Mesenchymal stem cell (in vitro differentiated cells and primary cell): ENCODE data around the gene TRAK2.

Source experiments
- DNase-seq: peaks from one replicate; pipeline ENCODE4 v3.0.0-alpha.2; 2013
- H2AFZ ChIP-seq: one replicate; pipeline ENCODE4 v1.6.1; 2013; ENCODE audit warnings: low read depth, mild to moderate bottlenecking, control low read depth, inconsistent platforms, low read length, moderate library complexity
- H2AK5ac ChIP-seq: 2 replicates; pipeline ENCODE4 v1.6.1; 2013; ENCODE audit warnings: low read length, moderate library complexity, mild to moderate bottlenecking, inconsistent platforms; ENCODE audit not compliant: severe bottlenecking
- H2BK120ac ChIP-seq: one replicate; pipeline ENCODE4 v1.6.1; 2013; ENCODE audit warnings: low read depth, mild to moderate bottlenecking, inconsistent platforms, low read length, moderate library complexity
- H2BK12ac ChIP-seq, 2 experiments: one replicate each; pipeline ENCODE4 v1.6.1; 2013; ENCODE audit warnings: inconsistent platforms in 2 of 2, low read length in 2 of 2, mild to moderate bottlenecking in 2 of 2, moderate library complexity in 2 of 2, control low read depth in 1 of 2
- H2BK15ac ChIP-seq: one replicate; pipeline ENCODE4 v1.6.1; 2013; ENCODE audit warnings: mild to moderate bottlenecking, low read depth, inconsistent platforms; ENCODE audit not compliant: poor library complexity, severe bottlenecking
- H2BK5ac ChIP-seq: 2 replicates; pipeline ENCODE4 v1.6.1; 2013; ENCODE audit warnings: low read depth, mild to moderate bottlenecking, low read length, control low read depth, inconsistent platforms; ENCODE audit not compliant: poor library complexity, severe bottlenecking
- H3K14ac ChIP-seq, 2 experiments: one replicate each; pipeline ENCODE4 v1.6.1; 2013; ENCODE audit warnings: inconsistent platforms in 2 of 2, low read length in 2 of 2, control low read depth in 1 of 2, mild to moderate bottlenecking in 1 of 2, moderate library complexity in 1 of 2
- H3K18ac ChIP-seq, 2 experiments: one replicate each; pipeline ENCODE4 v1.6.1; 2013; ENCODE audit warnings: inconsistent platforms in 2 of 2, low read length in 2 of 2, control low read depth in 1 of 2, low read depth in 1 of 2, mild to moderate bottlenecking in 1 of 2
- H3K23ac ChIP-seq, 2 experiments: one replicate each; pipeline ENCODE4 v1.6.1; 2013; ENCODE audit warnings: inconsistent platforms in 2 of 2, low read length in 2 of 2, mild to moderate bottlenecking in 2 of 2, moderate library complexity in 2 of 2, control low read depth in 1 of 2
- H3K27ac ChIP-seq: 2 replicates; pipeline ENCODE4 v1.5.1; 2013; ENCODE audit warnings: mild to moderate bottlenecking, moderate library complexity, low read length, control low read depth, inconsistent platforms; ENCODE audit not compliant: poor library complexity, severe bottlenecking
- H3K27me3 ChIP-seq, 2 experiments: 2 replicates each; pipeline versions ENCODE4 v1.6.1 to v1.7.0; 2013; ENCODE audit warnings: low read length in 2 of 2, mild to moderate bottlenecking in 2 of 2, moderate library complexity in 2 of 2, control low read depth in 1 of 2, inconsistent platforms in 1 of 2; ENCODE audit not compliant: control insufficient read depth in 1 of 2, insufficient read depth in 1 of 2
- H3K36me3 ChIP-seq, 2 experiments: 2 replicates each; pipeline versions ENCODE4 v1.6.1 to v1.7.0; 2013; ENCODE audit warnings: low read length in 2 of 2, control low read depth in 1 of 2, inconsistent platforms in 1 of 2, low read depth in 1 of 2, mild to moderate bottlenecking in 1 of 2; ENCODE audit not compliant: insufficient read depth in 2 of 2, control insufficient read depth in 1 of 2
- H3K4ac ChIP-seq, 2 experiments: one replicate each; pipeline ENCODE4 v1.6.1; 2013; ENCODE audit warnings: inconsistent platforms in 2 of 2, low read length in 2 of 2, mild to moderate bottlenecking in 2 of 2, moderate library complexity in 2 of 2, control low read depth in 1 of 2, low read depth in 1 of 2
- H3K4me1 ChIP-seq: 2 replicates; pipeline ENCODE4 v1.6.1; 2013; ENCODE audit warnings: low read depth, low read length, control low read depth; ENCODE audit not compliant: control insufficient read depth, insufficient read depth
- H3K4me2 ChIP-seq: 2 replicates; pipeline ENCODE4 v1.6.1; 2013; ENCODE audit warnings: low read length, mild to moderate bottlenecking, inconsistent platforms; ENCODE audit not compliant: poor library complexity, severe bottlenecking
- H3K4me3 ChIP-seq, 2 experiments: 2 replicates each; pipeline versions ENCODE4 v1.5.1 to v1.7.0; 2013; ENCODE audit warnings: low read length in 2 of 2, mild to moderate bottlenecking in 2 of 2, control low read depth in 1 of 2, low read depth in 1 of 2; ENCODE audit not compliant: insufficient read depth in 1 of 2
- H3K79me1 ChIP-seq: replicated peaks from 2 replicates; pipeline ENCODE4 v1.6.1; 2013; ENCODE audit warnings: mild to moderate bottlenecking, control low read depth, low read length, inconsistent platforms; ENCODE audit not compliant: poor library complexity, severe bottlenecking
- H3K9ac ChIP-seq: 2 replicates; pipeline ENCODE4 v1.7.0; 2013; ENCODE audit warnings: mild to moderate bottlenecking, low read length, moderate library complexity
- H3K9me3 ChIP-seq: 2 replicates; pipeline ENCODE4 v1.7.0; 2013; ENCODE audit warnings: mild to moderate bottlenecking, low read length; ENCODE audit not compliant: control insufficient read depth
- H4K8ac ChIP-seq: one replicate; pipeline ENCODE4 v1.6.1; 2013; ENCODE audit warnings: inconsistent platforms, mild to moderate bottlenecking, low read length, moderate library complexity
- H4K91ac ChIP-seq: one replicate; pipeline ENCODE4 v1.6.1; 2013; ENCODE audit warnings: mild to moderate bottlenecking, low read length, inconsistent platforms
- WGBS: methylation state at CpG from one replicate; pipeline ENCODE4 v1.1.7; 2013; ENCODE audit warnings: mixed read lengths; 5-methylcytosine and 5-hydroxymethylcytosine counted together

TRAK2 gene

DNA sequence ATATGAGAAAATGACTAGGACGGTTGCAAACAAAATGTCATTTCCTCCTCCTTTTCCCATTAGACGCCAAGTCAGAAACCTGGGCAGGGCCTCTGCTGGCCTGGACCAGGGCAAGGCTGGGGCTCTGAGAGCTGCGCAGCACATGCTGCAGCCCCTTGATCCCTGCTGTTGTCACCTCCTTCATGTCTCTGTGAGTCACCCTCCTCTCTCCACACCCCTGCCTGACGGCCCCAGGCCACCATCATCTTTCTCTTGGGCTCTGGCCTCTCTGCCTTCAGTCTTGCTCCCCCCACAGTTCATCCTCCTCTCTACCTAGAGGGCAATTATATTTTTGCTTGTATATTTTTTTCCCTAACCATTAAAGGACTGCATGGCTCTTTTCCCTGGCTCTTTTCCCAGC, 104.1 kb downstream of the TRAK2 start:
- no peaks in the 10 kb centered on the region for H3K79me1 ChIP-seq
- no peak overlapping the region for H3K9ac ChIP-seq
- H3K4me3 ChIP-seq = no peak overlapping the region
- H2BK120ac ChIP-seq = no peak overlapping the region
- no peak overlapping the region for H3K4me2 ChIP-seq
- WGBS = 93% methylated on average over 4 of the region's 4 CpGs
- no peak overlapping the region for H3K18ac ChIP-seq
- no peak overlapping the region for H4K8ac ChIP-seq
- peaks cover 17 to 62% of the 10 kb centered on the region in 2 experiments for H3K36me3 ChIP-seq
- no peak overlapping the region for H2AK5ac ChIP-seq
- no peak overlapping the region for H3K23ac ChIP-seq
- H2BK15ac ChIP-seq = no peak overlapping the region
- H3K4me1 ChIP-seq = no peaks in the 10 kb centered on the region
- H3K9me3 ChIP-seq = no peaks in the 10 kb centered on the region
- H2AFZ ChIP-seq = no peak overlapping the region
- H2BK12ac ChIP-seq = no peak overlapping the region
- H3K14ac ChIP-seq = no peak overlapping the region
- DNase-seq = no peak
- no peaks in the 10 kb centered on the region for H3K27me3 ChIP-seq
- H4K91ac ChIP-seq = no peak overlapping the region
- H3K4ac ChIP-seq = no peak overlapping the region
- no peak overlapping the region for H2BK5ac ChIP-seq
- H3K27ac ChIP-seq = no peak overlapping the region

DNA sequence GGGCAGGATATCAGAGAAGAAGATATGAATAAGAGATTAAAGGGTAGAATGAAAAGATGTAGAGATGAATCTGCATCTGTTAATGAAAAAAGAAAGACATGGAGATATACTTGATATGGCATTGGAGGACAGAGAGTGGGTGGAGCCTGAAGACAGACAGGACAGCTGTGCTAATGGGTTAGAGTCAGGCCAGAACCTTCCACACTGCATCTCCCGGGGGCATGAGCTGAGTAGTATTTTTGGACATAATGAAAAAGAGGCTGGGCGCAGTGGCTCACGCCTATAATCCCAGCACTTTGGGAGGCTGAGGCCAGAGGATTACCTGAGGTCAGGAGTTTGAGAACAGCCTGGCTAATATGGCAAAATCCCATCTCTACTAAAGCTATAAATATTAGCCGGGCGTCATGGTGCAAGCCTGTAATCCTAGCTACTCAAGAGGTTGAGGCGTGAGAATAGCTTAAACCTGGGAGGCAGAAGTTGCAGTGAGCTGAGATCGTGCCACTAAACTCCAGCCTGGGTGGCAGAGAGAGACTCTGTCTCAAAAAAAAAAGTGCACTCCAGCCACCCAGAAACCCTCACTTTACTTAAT, 105.5 kb downstream of the TRAK2 start:
- Histone ChIP-seq H2BK5ac (no peak overlapping the region), H3K9me3 (peaks cover 3% of the 10 kb centered on the region), H2BK15ac (no peak overlapping the region), H3K27me3 (no peaks in the 10 kb centered on the region), H3K9ac (no peak overlapping the region), H4K8ac (no peak overlapping the region), H3K4me1 (no peaks in the 10 kb centered on the region), H2AFZ (no peak overlapping the region), H3K36me3 (peaks cover 12 to 66% of the 10 kb centered on the region in 2 experiments), H3K4ac (no peak overlapping the region), H3K27ac (no peak overlapping the region), H3K18ac (no peak overlapping the region), H3K23ac (no peak overlapping the region), H3K4me3 (no peak overlapping the region), H3K4me2 (no peak overlapping the region), H3K79me1 (no peaks in the 10 kb centered on the region), H2BK12ac (no peak overlapping the region), H2AK5ac (no peak overlapping the region), H2BK120ac (no peak overlapping the region), H4K91ac (no peak overlapping the region), H3K14ac (no peak overlapping the region)
- no peak for DNase-seq
- WGBS = 98% methylated on average over 7 of the region's 7 CpGs

DNA sequence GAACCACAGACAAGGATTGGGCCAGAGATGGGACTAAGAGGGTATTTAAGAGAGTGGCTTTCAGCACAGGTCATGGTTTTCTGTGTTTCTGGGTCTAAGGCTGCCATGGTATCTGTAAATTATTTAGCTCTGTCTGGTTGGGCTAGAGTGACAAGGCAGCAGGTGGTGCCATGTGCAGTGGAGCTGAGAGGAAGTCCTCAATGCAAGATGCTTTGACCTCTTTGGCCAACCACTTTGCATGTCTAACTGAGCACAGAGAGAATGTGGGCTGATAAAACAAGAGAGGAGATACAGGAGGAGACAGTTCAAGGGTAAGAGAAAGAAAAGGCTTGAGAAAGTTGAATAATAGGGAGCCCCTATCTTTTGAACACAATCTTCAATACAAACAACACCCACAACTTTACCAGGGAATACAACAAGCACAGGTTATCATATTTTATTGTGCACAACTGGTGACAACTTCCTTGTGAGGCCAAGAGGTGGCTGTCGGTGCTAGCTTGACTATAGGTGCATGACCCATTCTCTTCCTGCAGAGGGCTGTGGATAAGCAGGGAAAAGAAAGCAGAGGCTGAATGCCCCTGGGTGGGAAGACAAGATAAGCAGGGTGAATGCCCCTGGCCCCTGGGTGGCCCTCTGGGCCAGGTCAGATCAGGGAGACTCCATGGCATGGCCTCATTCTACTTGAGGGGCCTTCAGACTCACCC, 106.4 kb downstream of the TRAK2 start:
- 58% methylated on average over 1 of the region's 1 CpG for WGBS
- Histone ChIP-seq H2AFZ (no peak overlapping the region), H4K8ac (no peak overlapping the region)

DNA sequence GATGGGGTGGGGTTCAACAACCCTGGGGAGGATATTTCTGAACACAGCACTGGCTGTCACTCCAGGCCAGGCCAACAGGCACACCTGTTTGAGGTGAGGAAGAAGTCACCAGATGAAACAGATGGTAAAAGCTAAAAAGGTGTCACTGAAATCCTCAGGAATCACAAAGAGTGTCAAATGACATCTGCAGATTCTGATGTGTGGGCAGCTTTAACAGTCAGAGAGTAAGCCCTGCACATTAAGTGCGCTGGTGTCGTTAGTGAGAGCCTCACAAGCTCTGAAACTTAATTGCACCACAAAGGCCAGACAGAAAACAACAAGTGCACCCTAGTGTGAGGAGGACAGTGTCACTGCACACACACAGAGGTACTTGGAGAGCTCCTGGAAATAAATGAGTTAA, 107.7 kb downstream of the TRAK2 start:
- H3K27me3 ChIP-seq = no peaks in the 10 kb centered on the region

More for the DNA sequence above, 106.4 kb downstream of the TRAK2 start:
- no peak overlapping the region for H2AK5ac ChIP-seq
- H3K4me3 ChIP-seq = no peak overlapping the region
- no peaks in the 10 kb centered on the region for H3K79me1 ChIP-seq
- no peak overlapping the region for H3K23ac ChIP-seq
- H3K4me1 ChIP-seq = no peaks in the 10 kb centered on the region
- H3K4ac ChIP-seq = no peak overlapping the region
- no peak overlapping the region for H3K14ac ChIP-seq
- no peak overlapping the region for H2BK5ac ChIP-seq
- DNase-seq = no peak
- H3K36me3 ChIP-seq = peaks cover 11 to 68% of the 10 kb centered on the region in 2 experiments
- H2BK120ac ChIP-seq = no peak overlapping the region
- no peak overlapping the region for H3K27ac ChIP-seq
- H3K27me3 ChIP-seq = no peaks in the 10 kb centered on the region
- no peak overlapping the region for H3K9ac ChIP-seq
- H2BK12ac ChIP-seq = no peak overlapping the region
- no peak overlapping the region for H2BK15ac ChIP-seq
- peaks cover 4% of the 10 kb centered on the region for H3K9me3 ChIP-seq
- no peak overlapping the region for H3K4me2 ChIP-seq
- H4K91ac ChIP-seq = no peak overlapping the region
- no peak overlapping the region for H3K18ac ChIP-seq

More for the DNA sequence above, 107.7 kb downstream of the TRAK2 start:
- H3K4me1 ChIP-seq = no peaks in the 10 kb centered on the region
- H2BK5ac ChIP-seq = no peak overlapping the region
- DNase-seq = no peak
- no peak overlapping the region for H3K18ac ChIP-seq
- H3K9me3 ChIP-seq = peaks cover 4% of the 10 kb centered on the region
- no peak overlapping the region for H3K4ac ChIP-seq
- no peak overlapping the region for H2AK5ac ChIP-seq
- no peak overlapping the region for H3K14ac ChIP-seq
- peaks cover 9 to 64% of the 10 kb centered on the region in 2 experiments for H3K36me3 ChIP-seq
- 73% methylated on average over 2 of the region's 2 CpGs for WGBS
- H3K4me2 ChIP-seq = no peak overlapping the region
- no peak overlapping the region for H3K23ac ChIP-seq
- H3K79me1 ChIP-seq = no peaks in the 10 kb centered on the region
- no peak overlapping the region for H3K27ac ChIP-seq
- H2BK120ac ChIP-seq = no peak overlapping the region
- H4K91ac ChIP-seq = no peak overlapping the region
- no peak overlapping the region for H3K9ac ChIP-seq
- no peak overlapping the region for H3K4me3 ChIP-seq
- H4K8ac ChIP-seq = no peak overlapping the region
- no peak overlapping the region for H2AFZ ChIP-seq
- H2BK15ac ChIP-seq = no peak overlapping the region
- no peak overlapping the region for H2BK12ac ChIP-seq
